Measurements from ENCODE around the gene MYF6. TPM values are rescaled to one million over a fixed set of nuclear protein-coding genes. Genes with fewer than 3 reads are reported as not detected.

Gene MYF6
- total RNA-seq, 3 donors from 2014 or later = not detected

DNA sequence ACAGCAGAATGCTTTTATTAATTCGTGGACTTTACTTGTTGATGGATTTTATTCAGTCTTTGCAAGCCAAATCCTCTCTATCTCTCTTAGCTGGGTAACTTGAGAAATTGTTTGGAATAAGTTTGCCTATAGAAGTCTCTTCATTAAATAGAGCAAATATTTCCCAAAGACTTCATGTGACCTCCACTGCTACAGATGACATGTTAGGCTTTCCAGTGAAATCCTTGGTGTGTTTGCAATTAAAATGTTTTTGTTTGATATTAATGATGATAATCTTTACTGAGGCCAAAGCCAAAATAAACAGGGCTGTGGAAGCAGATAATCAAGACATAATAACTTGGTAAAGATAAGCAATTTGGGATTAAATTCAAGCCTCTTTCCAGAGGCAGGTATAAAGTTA, 4.4 kb downstream of the MYF6 start:
- TF ChIP-seq CTCF (IDR thresholded peaks at IDR 0.05) = no peak
- ATAC-seq (no peak), DNase-seq (no peak)
- H3K4me1 ChIP-seq (ENCODE audit: low read depth) = no peaks in the 10 kb centered on the region
- H3K36me3 ChIP-seq (ENCODE audit: low read depth) = no peaks in the 10 kb centered on the region
- no peak overlapping the region for H3K4me3 ChIP-seq
- intact Hi-C loops (cut with DNase I, micrococcal nuclease) = no loop called here
- no peaks in the 10 kb centered on the region for H3K9me3 ChIP-seq

DNA sequence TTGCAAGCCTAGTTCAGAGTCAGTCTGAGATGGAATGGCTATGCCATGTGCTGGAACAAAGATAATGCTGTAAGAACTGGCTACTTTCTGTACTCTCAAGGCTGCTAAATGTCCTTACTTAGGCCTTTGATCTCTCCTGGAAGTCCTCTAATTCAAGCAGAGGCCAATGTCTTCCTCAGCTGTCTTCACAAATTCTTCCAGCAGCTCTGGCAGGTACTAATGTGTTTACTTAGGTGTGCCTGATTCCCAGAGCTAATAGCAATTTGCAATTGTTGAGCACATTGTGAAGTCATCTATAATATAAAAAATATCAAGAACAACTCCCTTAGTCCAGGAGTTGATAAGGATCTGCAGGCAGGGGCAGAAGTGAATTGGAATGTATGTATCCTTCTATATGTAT, 5.4 kb downstream of the MYF6 start:
- no peak for DNase-seq
- H3K4me3 ChIP-seq = no peak overlapping the region
- no peaks in the 10 kb centered on the region for H3K4me1 ChIP-seq (ENCODE audit: low read depth)
- intact Hi-C loops (cut with DNase I, micrococcal nuclease) = no loop called here
- H3K36me3 ChIP-seq (ENCODE audit: low read depth) = no peaks in the 10 kb centered on the region
- no peak for TF ChIP-seq CTCF (IDR thresholded peaks at IDR 0.05)
- ATAC-seq = no peak
- H3K9me3 ChIP-seq = no peaks in the 10 kb centered on the region

- TF ChIP-seq CTCF (IDR thresholded peaks at IDR 0.05) = no peak
- ATAC-seq = no peak
- intact Hi-C loops (cut with DNase I, micrococcal nuclease) = no loop called here
- no peaks in the 10 kb centered on the region for H3K9me3 ChIP-seq
- no peaks in the 10 kb centered on the region for H3K4me1 ChIP-seq (ENCODE audit: low read depth)
- H3K36me3 ChIP-seq (ENCODE audit: low read depth) = no peaks in the 10 kb centered on the region
- no peak overlapping the region for H3K4me3 ChIP-seq
- no peak for DNase-seq
Observed at GRCh38 chr12:80713419-80713818, 6.0 kb downstream of the MYF6 start.

DNA sequence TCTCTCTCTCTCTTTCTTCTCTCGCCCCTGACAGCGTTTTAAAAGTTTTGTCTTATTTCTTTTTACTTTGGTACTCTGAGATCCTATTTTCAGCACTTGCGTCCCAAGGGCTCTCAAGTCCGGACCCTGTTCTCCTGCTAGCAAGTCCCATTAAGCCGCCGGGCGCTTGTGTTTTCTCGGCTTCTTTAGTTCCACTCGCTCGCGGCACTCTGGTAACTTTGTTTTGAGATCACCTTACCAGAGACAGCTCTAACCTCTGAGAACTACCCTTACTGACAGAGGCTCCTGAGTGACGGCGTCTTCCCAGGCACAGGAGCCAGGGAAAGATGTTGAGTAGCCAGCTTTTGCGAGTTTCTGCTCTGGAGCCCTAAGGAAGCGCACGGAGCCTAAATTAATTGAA, 6.6 kb downstream of the MYF6 start:
- peak in 1 of 3 donors; percentile 34 for DNase-seq
- no peak for ATAC-seq
- Histone ChIP-seq H3K36me3 (ENCODE audit: low read depth) (no peaks in the 10 kb centered on the region), H3K4me3 (no peak overlapping the region), H3K4me1 (ENCODE audit: low read depth) (no peaks in the 10 kb centered on the region), H3K9me3 (no peaks in the 10 kb centered on the region)
- TF ChIP-seq CTCF (IDR thresholded peaks at IDR 0.05) = no peak
- intact Hi-C loops (cut with DNase I, micrococcal nuclease) = no loop called here

GRCh38 chr12:80714846-80715245, 7.4 kb downstream of the MYF6 start:
- no peak for DNase-seq
- H3K9me3 ChIP-seq = no peaks in the 10 kb centered on the region
- intact Hi-C loops (cut with DNase I, micrococcal nuclease) = no loop called here
- TF ChIP-seq CTCF (IDR thresholded peaks at IDR 0.05) = no peak
- no peaks in the 10 kb centered on the region for H3K4me1 ChIP-seq (ENCODE audit: low read depth)
- no peaks in the 10 kb centered on the region for H3K36me3 ChIP-seq (ENCODE audit: low read depth)
- no peak for ATAC-seq
- H3K4me3 ChIP-seq = no peak overlapping the region

- Histone ChIP-seq H3K36me3 (ENCODE audit: low read depth) (no peaks in the 10 kb centered on the region), H3K4me3 (no peak overlapping the region), H3K4me1 (ENCODE audit: low read depth) (no peaks in the 10 kb centered on the region), H3K9me3 (no peaks in the 10 kb centered on the region)
- intact Hi-C loops (cut with DNase I, micrococcal nuclease) = no loop called here
- no peak for DNase-seq
- ATAC-seq = no peak
- no peak for TF ChIP-seq CTCF (IDR thresholded peaks at IDR 0.05)
Observed at GRCh38 chr12:80715713-80716249, 8.3 kb downstream of the MYF6 start.

Data from mucosa of descending colon (tissue), 3 donors.